Measurements from ENCODE around the gene NECTIN2.
"Not testable (repeated sequence)": the region's sequence is repeated elsewhere in the genome, so short reads cannot be mapped to it uniquely, and the experiment has no call there.

NECTIN2 gene

GRCh38 chr19:44817725-44818465, 28.2 kb upstream of the NECTIN2 start:
- DNase-seq, result no peak

DNA sequence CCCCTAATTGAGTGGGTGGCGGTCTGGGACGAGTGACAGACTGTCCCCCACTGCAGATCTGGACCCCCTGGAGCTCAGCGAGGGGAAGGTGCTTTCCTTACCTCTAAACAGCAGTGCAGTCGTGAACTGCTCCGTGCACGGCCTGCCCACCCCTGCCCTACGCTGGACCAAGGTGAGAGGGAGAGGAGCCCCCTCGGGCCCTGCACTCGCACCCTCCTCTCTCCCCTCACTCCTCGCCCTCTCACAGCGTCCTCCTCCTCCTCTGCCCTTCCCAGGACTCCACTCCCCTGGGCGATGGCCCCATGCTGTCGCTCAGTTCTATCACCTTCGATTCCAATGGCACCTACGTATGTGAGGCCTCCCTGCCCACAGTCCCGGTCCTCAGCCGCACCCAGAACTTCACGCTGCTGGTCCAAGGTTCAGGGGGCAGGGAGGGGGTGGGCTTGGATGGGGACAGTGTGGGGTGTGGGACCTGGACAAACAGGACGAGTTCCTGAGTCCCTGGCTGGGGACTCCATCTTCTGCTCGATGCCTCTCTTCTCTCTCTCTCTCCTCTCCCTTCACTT, 27.5 kb upstream of the NECTIN2 start:
- no peak for DNase-seq

GRCh38 chr19:44819246-44819832, 26.8 kb upstream of the NECTIN2 start:
- DNase-seq, result no peak

DNA sequence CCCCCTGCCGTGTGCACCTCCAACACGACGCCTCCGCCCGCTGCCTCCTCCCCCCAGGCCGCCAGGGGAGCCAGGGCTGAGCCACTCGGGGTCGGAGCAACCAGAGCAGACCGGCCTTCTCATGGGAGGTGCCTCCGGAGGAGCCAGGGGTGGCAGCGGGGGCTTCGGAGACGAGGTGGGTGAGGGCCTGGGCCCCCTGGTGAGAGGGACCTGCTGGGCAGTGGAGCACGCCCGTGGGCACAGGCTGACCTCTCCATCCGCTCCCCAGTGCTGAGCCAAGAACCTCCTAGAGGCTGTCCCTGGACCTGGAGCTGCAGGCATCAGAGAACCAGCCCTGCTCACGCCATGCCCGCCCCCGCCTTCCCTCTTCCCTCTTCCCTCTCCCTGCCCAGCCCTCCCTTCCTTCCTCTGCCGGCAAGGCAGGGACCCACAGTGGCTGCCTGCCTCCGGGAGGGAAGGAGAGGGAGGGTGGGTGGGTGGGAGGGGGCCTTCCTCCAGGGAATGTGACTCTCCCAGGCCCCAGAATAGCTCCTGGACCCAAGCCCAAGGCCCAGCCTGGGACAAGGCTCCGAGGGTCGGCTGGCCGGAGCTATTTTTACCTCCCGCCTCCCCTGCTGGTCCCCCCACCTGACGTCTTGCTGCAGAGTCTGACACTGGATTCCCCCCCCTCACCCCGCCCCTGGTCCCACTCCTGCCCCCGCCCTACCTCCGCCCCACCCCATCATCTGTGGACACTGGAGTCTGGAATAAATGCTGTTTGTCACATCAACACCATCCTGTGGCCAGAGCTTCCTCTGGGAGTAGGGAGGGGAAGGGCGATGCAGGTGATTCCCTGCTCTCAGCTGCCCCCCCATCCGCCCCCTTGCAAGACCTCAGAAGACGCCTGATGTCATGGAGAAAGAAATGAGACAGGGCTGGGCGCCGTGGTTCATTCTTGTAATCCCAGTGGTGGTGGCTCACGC, 25.2 kb upstream of the NECTIN2 start:
- no peak for DNase-seq

- DNase-seq, result no peak
These were observed 23.9 kb upstream of the NECTIN2 start for GRCh38 chr19:44822177-44822576.

DNA sequence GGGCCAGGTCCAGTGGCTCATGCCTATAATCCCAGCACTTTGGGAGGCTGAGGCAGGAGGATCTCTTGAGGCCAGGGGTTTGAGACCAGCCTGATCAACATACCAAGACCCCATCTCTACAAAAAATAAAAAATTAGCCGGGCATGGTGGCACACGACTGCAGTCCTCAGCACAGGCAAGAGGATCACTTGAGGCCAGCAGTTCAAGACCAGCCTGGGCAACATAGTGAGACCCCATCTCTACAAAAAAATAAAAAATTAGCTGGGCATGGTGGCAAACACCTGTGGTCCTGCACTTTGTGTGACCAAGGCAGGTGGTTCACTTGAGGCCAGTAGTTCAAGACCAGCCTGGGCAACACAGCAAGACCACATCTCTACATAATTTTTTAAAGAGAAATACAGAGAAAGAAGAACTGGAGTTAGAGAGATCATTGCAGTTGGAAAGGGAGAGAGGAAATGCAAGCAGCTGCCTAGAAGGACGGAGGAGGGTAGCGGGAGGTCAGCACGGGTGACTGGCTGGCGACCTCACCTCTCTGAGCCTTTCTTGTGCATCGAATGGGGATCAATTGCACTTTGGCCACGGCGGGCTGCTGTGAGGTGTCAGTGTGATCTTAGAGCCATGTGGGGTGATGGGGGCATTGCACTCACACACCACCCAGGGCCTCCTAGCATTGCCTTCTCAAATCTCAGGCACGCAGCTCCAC, 23.3 kb upstream of the NECTIN2 start:
- no peak for DNase-seq

DNA sequence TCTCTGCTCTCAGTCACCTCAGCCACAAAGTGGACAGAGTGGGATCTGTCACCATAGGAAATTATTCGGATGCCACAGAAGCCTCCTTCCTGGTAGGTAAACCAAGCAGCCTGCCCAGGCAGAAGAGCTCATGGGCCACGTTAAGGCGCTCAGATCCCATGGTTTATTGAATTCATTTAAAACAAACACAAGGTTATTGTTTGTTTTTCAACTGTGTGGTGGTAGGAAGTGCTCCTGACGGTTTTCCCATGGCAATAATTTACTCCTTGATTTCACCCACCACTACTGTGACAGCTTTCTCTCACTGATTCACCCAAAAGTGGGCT, 22.8 kb upstream of the NECTIN2 start:
- no peak for DNase-seq

GRCh38 chr19:44824761-44825160, 21.3 kb upstream of the NECTIN2 start:
- DNase-seq, result no peak

DNA sequence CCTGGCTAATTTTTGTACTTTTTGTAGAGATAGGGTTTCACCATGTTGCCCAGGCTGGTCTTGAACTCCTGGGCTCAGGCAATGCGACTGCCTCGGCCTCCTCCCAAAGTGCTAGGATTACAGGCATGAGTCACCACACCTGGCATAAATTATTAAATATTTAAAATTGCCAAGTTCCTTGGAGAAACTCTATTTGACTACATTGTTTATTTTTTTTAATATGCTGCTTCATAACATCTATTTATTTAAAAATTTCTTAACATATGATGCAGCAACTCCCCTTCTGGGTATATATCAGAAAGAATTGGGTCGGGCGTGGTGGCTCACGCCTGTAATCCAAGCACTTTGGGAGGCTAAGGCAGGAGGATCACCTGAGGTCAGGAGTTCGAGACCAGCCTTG, 13.2 kb upstream of the NECTIN2 start:
- DNase-seq, result not testable (repeated sequence)

DNA sequence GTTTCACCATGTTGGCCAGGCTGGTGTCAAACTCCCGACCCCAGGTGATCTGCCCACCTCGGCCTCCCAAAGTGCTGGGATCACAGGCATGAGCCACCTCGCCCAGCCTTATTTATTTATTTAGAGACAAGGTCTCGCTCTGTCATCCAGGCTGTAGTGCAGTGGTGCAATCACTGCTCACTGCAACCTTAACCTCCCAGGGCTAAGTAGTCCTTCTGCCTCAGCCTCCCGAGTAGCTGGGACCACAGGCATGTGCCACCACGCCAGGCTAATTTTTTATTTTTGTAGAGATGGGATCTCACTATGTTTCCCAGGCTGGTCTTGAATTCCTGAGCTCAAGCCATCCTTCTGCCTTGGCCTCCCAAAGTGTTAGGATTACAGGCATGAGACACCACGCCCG, 11.7 kb upstream of the NECTIN2 start:
- DNase-seq, result not testable (repeated sequence)

- DNase-seq, result no peak
These were observed 6.8 kb upstream of the NECTIN2 start for GRCh38 chr19:44839276-44839675.

DNA sequence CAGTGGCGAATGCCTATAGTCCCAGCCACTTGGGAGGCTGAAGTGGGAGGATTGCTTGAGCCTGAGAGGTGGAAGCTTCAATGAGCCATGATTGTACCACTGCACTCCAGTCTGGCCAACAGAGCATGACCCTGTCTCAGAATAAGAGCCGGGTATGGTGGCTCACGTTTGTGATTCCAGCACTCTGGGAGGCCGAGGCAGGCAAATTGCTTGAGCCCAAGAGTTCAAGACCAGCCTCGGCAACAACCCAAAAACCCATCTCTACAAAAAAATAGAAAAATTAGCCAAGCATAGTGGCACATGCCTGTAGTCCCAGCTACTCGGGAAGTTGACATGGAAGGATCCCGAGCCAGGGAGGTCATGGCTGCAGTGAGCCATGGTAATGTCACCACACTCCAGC, 5.3 kb upstream of the NECTIN2 start:
- DNase-seq, result no peak

DNA sequence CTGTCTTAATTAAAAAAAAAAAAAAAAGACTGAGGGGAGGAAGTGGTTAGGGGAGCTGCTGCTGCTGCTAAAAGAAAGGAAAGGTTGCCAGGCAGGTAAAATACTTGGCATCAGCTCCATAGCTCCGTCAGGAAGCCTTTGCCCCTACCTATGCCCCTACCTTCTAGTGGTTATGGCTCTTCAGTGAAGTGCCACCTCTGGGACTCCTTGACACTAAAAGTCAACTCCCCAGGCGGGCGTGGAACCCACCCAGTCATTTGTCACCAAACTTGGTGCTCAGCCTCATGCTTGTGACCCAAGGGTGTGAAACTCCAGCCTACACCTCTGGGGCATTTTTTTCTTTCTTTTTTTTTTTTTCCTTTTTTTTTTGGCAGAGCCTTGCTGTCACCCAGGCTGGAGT, 4.9 kb upstream of the NECTIN2 start:
- no peak for DNase-seq

- DNase-seq, result no peak
These were observed 848 bp upstream of the NECTIN2 start for GRCh38 chr19:44845286-44845611.

GRCh38 chr19:44846455-44847143, 502 bp downstream of the NECTIN2 start:
- DNase-seq, result no peak

GRCh38 chr19:44847144-44848035, 1.3 kb downstream of the NECTIN2 start:
- no peak for DNase-seq

DNA sequence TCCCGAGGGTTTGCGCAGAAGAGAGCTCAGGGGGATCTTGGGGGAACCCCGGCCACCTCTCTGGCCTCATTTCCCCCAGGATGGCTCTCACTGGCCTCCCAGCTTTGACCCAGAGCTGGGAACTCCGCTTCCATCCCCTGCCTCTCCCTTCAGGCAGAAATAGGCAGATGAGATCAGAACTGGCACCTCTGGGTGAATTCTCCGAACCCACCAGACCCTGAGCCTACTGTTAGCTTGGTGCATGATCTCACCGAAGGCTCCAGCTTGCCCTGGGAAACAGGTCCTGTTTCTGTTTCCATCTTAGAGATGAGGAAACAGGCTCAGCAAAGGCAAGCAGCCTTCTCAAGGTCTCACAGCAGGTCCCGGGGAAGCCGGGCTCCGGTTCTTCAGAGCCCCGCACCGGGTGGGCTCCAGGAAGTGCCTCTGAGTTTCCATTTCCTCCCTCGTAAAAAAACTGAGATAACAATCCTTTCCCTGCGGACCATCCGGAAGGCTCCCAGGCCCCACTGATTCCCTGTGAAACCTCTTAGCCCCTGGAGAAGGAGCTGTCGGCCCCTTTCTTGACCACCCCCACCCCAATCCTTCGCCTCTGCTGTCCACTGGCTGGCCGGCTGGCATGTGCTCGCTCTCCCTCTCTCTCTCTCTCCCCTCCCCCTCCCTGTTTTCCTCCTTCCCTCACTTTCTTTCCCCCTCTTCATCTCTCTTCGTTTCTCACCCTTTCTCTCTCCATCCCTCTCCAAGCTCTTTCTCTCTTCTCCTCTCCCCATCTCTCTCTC, 2.1 kb downstream of the NECTIN2 start:
- no peak for DNase-seq

- no peak for DNase-seq
These were observed 2.8 kb downstream of the NECTIN2 start for GRCh38 chr19:44848812-44849447.

GRCh38 chr19:44850641-44851109, 4.6 kb downstream of the NECTIN2 start:
- no peak for DNase-seq

DNA sequence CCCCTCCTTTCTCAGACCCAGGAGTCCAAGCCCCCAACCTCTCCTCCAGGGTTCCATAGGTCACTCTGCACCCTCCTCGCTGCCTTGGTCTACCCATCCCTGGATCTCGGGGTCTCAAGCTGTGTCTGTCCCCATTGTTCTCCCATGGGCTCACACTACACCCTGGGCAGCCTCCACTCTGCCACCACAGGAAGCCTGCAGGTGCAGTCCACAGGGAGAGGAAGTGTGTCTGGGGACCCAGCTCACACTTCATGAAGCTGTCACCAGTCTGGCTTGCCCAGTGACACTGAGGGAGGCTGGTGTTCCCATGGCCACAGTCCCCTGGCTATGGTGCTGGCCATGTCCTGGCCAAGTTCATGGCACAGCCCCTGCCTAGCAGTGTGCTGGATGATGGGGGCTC, 5.3 kb downstream of the NECTIN2 start:
- no peak for DNase-seq

Data from NCI-H2081 treated with DMSO at 0.1 percent for 48 hours (cell line).